Measurements from ENCODE around the gene ATG7. TPM values are rescaled to one million over a fixed set of nuclear protein-coding genes. Genes with fewer than 3 reads are reported as not detected.

Gene ATG7
- total and polyA plus RNA-seq, 12 donors, result 9.1 to 118 (median 40.0) TPM

DNA sequence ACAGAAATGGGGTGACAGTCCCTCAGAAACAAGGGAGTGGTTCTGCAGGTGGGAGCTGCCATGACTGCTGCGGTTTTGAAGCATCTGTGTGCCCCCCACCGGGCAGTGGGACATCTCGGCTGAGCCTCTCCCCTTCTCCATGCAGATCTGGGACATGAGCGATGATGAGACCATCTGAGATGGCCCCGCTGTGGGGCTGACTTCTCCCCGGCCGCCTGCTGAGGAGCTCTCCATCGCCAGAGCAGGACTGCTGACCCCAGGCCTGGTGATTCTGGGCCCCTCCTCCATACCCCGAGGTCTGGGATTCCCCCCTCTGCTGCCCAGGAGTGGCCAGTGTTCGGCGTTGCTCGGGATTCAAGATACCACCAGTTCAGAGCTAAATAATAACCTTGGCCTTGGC lies 282.5 kb downstream of the ATG7 start:
- intact Hi-C loops (cut with DNase I), result no loop called here
- no peaks in the 10 kb centered on the region for H3K27me3 ChIP-seq
- peaks cover 5 to 36% of the 10 kb centered on the region in 2 donors for H3K4me1 ChIP-seq (replicated peaks in 1 of 2)
- no peak overlapping the region for H3K4me3 ChIP-seq
- peak overlapping the region in 2 of 5 donors; percentile 59 to 64 for H3K27ac ChIP-seq
- DNase-seq, result peak in 1 of 7 donors; percentile 15
- no peaks in the 10 kb centered on the region for H3K9me3 ChIP-seq (replicated peaks in 1 of 3)
- WGBS, 4 donors, result 67 to 92% (median 83%) methylated on average over 7 to 12 of the region's 12 CpGs
- no peak for TF ChIP-seq POLR2A (IDR thresholded peaks at IDR 0.05)
- TF ChIP-seq, protein P1, sequence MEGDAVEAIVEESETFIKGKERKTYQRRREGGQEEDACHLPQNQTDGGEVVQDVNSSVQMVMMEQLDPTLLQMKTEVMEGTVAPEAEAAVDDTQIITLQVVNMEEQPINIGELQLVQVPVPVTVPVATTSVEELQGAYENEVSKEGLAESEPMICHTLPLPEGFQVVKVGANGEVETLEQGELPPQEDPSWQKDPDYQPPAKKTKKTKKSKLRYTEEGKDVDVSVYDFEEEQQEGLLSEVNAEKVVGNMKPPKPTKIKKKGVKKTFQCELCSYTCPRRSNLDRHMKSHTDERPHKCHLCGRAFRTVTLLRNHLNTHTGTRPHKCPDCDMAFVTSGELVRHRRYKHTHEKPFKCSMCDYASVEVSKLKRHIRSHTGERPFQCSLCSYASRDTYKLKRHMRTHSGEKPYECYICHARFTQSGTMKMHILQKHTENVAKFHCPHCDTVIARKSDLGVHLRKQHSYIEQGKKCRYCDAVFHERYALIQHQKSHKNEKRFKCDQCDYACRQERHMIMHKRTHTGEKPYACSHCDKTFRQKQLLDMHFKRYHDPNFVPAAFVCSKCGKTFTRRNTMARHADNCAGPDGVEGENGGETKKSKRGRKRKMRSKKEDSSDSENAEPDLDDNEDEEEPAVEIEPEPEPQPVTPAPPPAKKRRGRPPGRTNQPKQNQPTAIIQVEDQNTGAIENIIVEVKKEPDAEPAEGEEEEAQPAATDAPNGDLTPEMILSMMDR (IDR thresholded peaks at IDR 0.05), result no peak
- H3K36me3 ChIP-seq (replicated peaks in 1 of 2), result peaks cover 0 to 28% of the 10 kb centered on the region in 2 donors

DNA sequence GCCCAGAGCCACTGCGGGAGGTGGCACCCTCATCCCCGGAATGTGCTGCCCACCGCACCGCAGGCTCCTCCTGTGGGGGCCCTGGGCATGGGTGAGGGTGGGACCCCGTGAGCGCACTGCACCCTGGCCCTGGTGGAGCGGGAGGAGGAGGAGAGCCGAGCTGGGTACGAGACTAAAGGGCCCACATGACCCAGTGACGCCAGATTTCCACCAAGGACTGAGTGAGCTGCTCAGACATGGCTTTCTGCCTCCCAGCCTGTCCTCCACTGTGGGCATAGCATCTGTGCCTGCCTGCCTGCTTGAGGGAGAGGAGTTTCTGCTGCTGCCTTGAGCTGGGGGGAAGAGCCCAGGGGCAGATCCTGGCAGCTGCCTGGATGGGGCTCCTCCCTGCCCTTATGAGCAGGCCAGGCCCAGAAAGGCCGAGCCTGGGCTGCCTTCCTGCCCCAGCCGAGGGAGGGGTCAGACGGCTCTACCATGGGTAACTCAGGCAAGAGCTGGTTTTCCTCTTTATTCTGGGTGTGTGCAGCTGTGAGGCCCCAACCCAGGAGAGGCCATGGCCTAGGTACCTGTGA lies 283.1 kb downstream of the ATG7 start:
- TF ChIP-seq POLR2A (IDR thresholded peaks at IDR 0.05), result no peak
- TF ChIP-seq, protein P1 (IDR thresholded peaks at IDR 0.05), result no peak
- Histone ChIP-seq H3K27me3 (no peaks in the 10 kb centered on the region), H3K27ac (peak overlapping the region in 2 of 5 donors; percentile 59 to 64), H3K4me1 (replicated peaks in 1 of 2) (peaks cover 5 to 40% of the 10 kb centered on the region in 2 donors), H3K36me3 (replicated peaks in 1 of 2) (peaks cover 0 to 28% of the 10 kb centered on the region in 2 donors), H3K4me3 (no peak overlapping the region), H3K9me3 (replicated peaks in 1 of 3) (no peaks in the 10 kb centered on the region)
- DNase-seq, result peak in 2 of 7 donors; percentile 37 to 39
- intact Hi-C loops (cut with DNase I), result no loop called here
- 60 to 82% (median 79%) methylated on average over 3 to 13 of the region's 13 CpGs for WGBS, 4 donors

DNA sequence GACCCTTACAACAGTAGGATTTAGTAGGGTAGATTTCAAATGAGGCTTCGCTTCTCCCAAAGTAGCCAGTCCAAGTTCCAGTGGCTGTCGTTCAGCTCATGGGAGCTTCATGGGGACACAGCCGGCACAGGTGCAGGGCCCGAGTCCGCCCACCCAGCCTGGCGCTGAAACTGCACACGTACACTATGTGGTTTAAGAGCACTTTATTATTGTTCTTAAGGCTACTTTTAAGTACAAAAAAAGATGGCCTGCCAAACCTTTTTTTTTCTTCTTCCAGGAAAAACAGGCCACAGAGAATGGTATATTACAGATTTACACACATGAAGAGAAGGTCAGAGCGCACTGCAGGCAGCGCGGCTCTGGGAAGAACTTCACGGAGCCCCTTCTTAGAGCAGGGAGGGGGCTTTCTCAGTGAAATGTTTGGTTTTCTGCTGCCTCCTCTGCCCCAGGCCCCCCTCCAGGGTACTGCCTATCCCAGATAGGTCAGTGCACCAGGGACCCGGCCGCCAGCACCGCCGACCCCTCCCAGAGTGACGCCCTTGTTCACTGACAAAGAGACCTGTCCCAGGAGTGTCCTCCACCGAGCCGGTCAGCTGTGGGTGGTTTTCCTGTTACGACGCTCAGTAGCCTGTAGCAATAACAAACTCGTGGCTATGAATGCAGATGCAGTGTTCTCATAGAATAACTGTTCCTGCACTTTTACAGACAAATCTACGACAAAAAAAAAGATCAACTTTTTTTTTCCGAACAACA lies 283.9 kb downstream of the ATG7 start:
- TF ChIP-seq, protein P1 (IDR thresholded peaks at IDR 0.05), result no peak
- no peak for TF ChIP-seq POLR2A (IDR thresholded peaks at IDR 0.05)
- Histone ChIP-seq H3K4me3 (no peak overlapping the region), H3K27me3 (no peaks in the 10 kb centered on the region), H3K9me3 (replicated peaks in 1 of 3) (no peaks in the 10 kb centered on the region), H3K4me1 (replicated peaks in 1 of 2) (peaks cover 5 to 47% of the 10 kb centered on the region in 2 donors), H3K36me3 (replicated peaks in 1 of 2) (peaks cover 0 to 28% of the 10 kb centered on the region in 2 donors), H3K27ac (peak overlapping the region in 1 of 5 donors; percentile 64)
- intact Hi-C loops (cut with DNase I), result no loop called here
- peak in 1 of 7 donors; percentile 15 for DNase-seq
- WGBS, 4 donors, result 85 to 92% (median 89%) methylated on average over 19 to 23 of the region's 23 CpGs

DNA sequence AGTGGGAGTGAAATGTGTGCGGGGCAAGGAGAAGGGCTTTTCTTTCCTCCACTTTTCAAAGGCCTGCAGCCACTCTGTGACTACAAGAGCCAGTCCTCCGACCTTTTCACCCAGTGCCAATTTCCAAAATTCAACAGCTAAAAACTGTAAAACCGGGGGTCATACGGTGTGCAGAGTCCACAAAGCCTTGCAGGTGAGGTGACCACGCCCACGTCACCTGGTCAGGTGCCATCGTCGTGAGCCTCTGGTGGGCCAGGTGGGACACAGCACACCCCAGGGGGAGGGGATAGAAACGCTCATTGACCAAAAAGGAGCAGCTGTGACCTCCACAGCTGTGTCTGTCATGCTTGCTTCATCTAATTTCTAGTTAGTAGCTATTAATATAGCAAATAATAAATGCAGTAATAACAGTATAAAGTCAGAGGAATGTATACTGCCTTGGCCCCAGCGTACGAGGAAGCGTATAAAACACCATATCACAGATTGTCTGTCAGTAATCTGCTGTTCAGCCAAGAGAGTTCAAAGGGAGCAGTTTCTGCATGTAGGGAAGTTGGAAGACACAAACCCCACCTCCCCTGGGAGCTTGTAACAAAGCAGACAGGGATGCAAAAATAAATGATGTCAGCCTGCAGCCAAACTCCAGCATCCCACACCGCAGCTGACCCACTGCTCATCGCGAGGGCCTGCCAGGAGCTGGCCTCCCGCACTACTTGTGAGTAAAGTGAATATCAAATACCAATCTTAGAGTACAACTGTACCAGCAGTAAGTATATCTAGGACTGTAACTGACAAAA lies 284.9 kb downstream of the ATG7 start:
- peaks cover 5 to 48% of the 10 kb centered on the region in 2 donors for H3K4me1 ChIP-seq (replicated peaks in 1 of 2)
- 51 to 66% (median 63%) methylated on average over 10 to 16 of the region's 16 CpGs for WGBS, 4 donors

More for the DNA sequence above, 284.9 kb downstream of the ATG7 start:
- TF ChIP-seq, protein P1 (IDR thresholded peaks at IDR 0.05), result no peak
- no peak for TF ChIP-seq POLR2A (IDR thresholded peaks at IDR 0.05)
- peak in 1 of 7 donors; percentile 31 for DNase-seq
- peaks cover 0 to 30% of the 10 kb centered on the region in 2 donors for H3K36me3 ChIP-seq (replicated peaks in 1 of 2)
- H3K9me3 ChIP-seq (replicated peaks in 1 of 3), result no peaks in the 10 kb centered on the region
- no peak overlapping the region for H3K4me3 ChIP-seq
- H3K27ac ChIP-seq, result peak overlapping the region in 2 of 5 donors; percentile 35 to 74
- H3K27me3 ChIP-seq, result no peaks in the 10 kb centered on the region
- intact Hi-C loops (cut with DNase I), result no loop called here
